IMR-90 (cell line): ENCODE data around the gene CCDC88C. TPM values are rescaled to one million over a fixed set of nuclear protein-coding genes. Genes with fewer than 3 reads are reported as not detected.

Experiments used
- ATAC-seq: fragments of 200-7000 bp; cut with Tn5 transposase; 2 replicates; pipeline ENCODE4 v1.9.1; 2020; ENCODE audit warnings: low read depth, mild to moderate bottlenecking, moderate library complexity
- BruUV-seq: library from RNA; stranded (reverse); fragments of 400-500 nt; replicated peaks from 2 replicates; lab custom pipeline; 2021; lab: Mats Ljungman, UMichigan
- CTCF ChIA-PET: fragments of 300-600 bp; formaldehyde crosslinking; extraction: SDS; loops from one replicate; lab custom pipeline; 2021; ENCODE audit warnings: antibody characterized with exemption; lab: Yijun Ruan, JAX
- POLR2A ChIA-PET: fragments of 300-600 bp; sonication (Branson Sonifier 250); formaldehyde crosslinking; loops from one replicate; lab custom pipeline; 2022; ENCODE audit warnings: antibody characterized with exemption; ENCODE audit not compliant: unreplicated experiment; lab: Charles Lee
- DNase-seq: peaks from one replicate; pipeline ENCODE4 v3.0.0; 2013
- H2AFZ ChIP-seq: replicated peaks from 2 replicates; pipeline ENCODE3; 2013; ENCODE audit warnings: low read length, mild to moderate bottlenecking; ENCODE audit not compliant: poor library complexity
- H2AK5ac ChIP-seq: 2 replicates; pipeline ENCODE4 v1.6.1; 2013; ENCODE audit warnings: low read depth, low read length, inconsistent platforms
- H2AK9ac ChIP-seq: replicated peaks from 2 replicates; pipeline ENCODE3; 2013; ENCODE audit warnings: mild to moderate bottlenecking, low read depth, low read length, moderate library complexity; ENCODE audit not compliant: poor library complexity
- H2BK120ac ChIP-seq: 2 replicates; pipeline ENCODE4 v1.6.1; 2013; ENCODE audit warnings: low read depth, low read length, inconsistent platforms
- H2BK15ac ChIP-seq: 3 replicates; pipeline ENCODE4 v1.6.1; 2013; ENCODE audit warnings: low read depth, low read length, inconsistent platforms
- H2BK20ac ChIP-seq: 2 replicates; pipeline ENCODE4 v1.6.1; 2013; ENCODE audit warnings: low read depth, mild to moderate bottlenecking, inconsistent platforms, low read length, moderate library complexity
- H2BK5ac ChIP-seq: 2 replicates; pipeline ENCODE4 v1.6.1; 2013; ENCODE audit warnings: mild to moderate bottlenecking, low read depth, low read length, inconsistent platforms; ENCODE audit not compliant: poor library complexity, severe bottlenecking
- H3K14ac ChIP-seq: replicated peaks from 2 replicates; pipeline ENCODE4 v1.6.1; 2013; ENCODE audit warnings: low read depth, low read length, inconsistent platforms
- H3K18ac ChIP-seq: 2 replicates; pipeline ENCODE4 v1.6.1; 2013; ENCODE audit warnings: low read depth, low read length, control low read depth
- H3K23ac ChIP-seq: 2 replicates; pipeline ENCODE4 v1.6.1; 2013; ENCODE audit warnings: low read depth, low read length, inconsistent platforms
- H3K27ac ChIP-seq: 2 replicates; pipeline ENCODE4 v1.5.1; 2013; ENCODE audit warnings: mild to moderate bottlenecking, control low read depth, low read length; ENCODE audit not compliant: insufficient read depth
- H3K27me3 ChIP-seq: 2 replicates; pipeline ENCODE4 v1.6.1; 2013; ENCODE audit warnings: low read length; ENCODE audit not compliant: control insufficient read depth, insufficient read depth
- H3K36me3 ChIP-seq: 2 replicates; pipeline ENCODE4 v1.6.1; 2013; ENCODE audit warnings: low read length, mixed read lengths; ENCODE audit not compliant: control insufficient read depth, insufficient read depth
- H3K4ac ChIP-seq: 2 replicates; pipeline ENCODE4 v1.6.1; 2013; ENCODE audit warnings: low read depth, low read length, inconsistent platforms
- H3K4me1 ChIP-seq: 2 replicates; pipeline ENCODE4 v1.6.1; 2013; ENCODE audit warnings: low read length, mixed read lengths; ENCODE audit not compliant: control insufficient read depth, insufficient read depth
- H3K4me2 ChIP-seq: 2 replicates; pipeline ENCODE4 v1.6.1; 2013; ENCODE audit warnings: low read depth, mild to moderate bottlenecking, control low read depth, low read length, moderate library complexity
- H3K4me3 ChIP-seq: 2 replicates; pipeline ENCODE4 v1.5.1; 2013; ENCODE audit warnings: low read depth, mild to moderate bottlenecking, control low read depth, low read length, moderate library complexity; ENCODE audit not compliant: insufficient read depth
- H3K56ac ChIP-seq: 2 replicates; pipeline ENCODE4 v1.6.1; 2013; ENCODE audit warnings: low read length, inconsistent platforms; ENCODE audit not compliant: insufficient read depth; ENCODE audit errors: extremely low read depth
- H3K79me1 ChIP-seq, 2 experiments: 2 replicates each; pipeline ENCODE4 v1.6.1; 2013; ENCODE audit warnings: low read length in 2 of 2, inconsistent platforms in 1 of 2, low read depth in 1 of 2
- H3K9ac ChIP-seq: 2 replicates; pipeline ENCODE4 v1.6.1; 2013; ENCODE audit warnings: low read depth, low read length, control low read depth
- H3K9me1 ChIP-seq: 2 replicates; pipeline ENCODE4 v1.6.1; 2013; ENCODE audit warnings: low read length, inconsistent platforms; ENCODE audit not compliant: insufficient read depth
- H3K9me3 ChIP-seq: 2 replicates; pipeline ENCODE4 v1.6.1; 2013; ENCODE audit warnings: low read length; ENCODE audit not compliant: control insufficient read depth, insufficient read depth
- H4K20me1 ChIP-seq: 2 replicates; pipeline ENCODE4 v1.6.1; 2013; ENCODE audit warnings: low read length, inconsistent platforms; ENCODE audit not compliant: insufficient read depth
- H4K5ac ChIP-seq: 2 replicates; pipeline ENCODE4 v1.6.1; 2013; ENCODE audit warnings: mild to moderate bottlenecking, low read depth, low read length, control low read depth
- H4K8ac ChIP-seq, 2 experiments: 2 replicates each; pipeline ENCODE4 v1.6.1; 2013; ENCODE audit warnings: low read depth in 2 of 2, low read length in 2 of 2, control low read depth in 1 of 2, inconsistent platforms in 1 of 2
- H4K91ac ChIP-seq: 2 replicates; pipeline ENCODE4 v1.6.1; 2013; ENCODE audit warnings: low read depth, low read length, inconsistent platforms; ENCODE audit not compliant: insufficient read depth
- CHD1 ChIP-seq: IDR thresholded peaks from 2 replicates; pipeline ENCODE4 v1.6.1; 2012; ENCODE audit warnings: low read depth, low read length, improper control_type of control experiment
- MAFK ChIP-seq: IDR thresholded peaks from 2 replicates; pipeline ENCODE4 v1.6.1; 2012; ENCODE audit warnings: low read depth, low read length, improper control_type of control experiment
- NFE2L2 ChIP-seq: fragments of 150-350 bp; IDR thresholded peaks from 2 replicates; pipeline ENCODE4 v1.6.1; 2016; ENCODE audit warnings: low read depth, mild to moderate bottlenecking, low read length
- WGBS, 2 experiments: methylation state at CpG; one replicate each; pipeline versions ENCODE4 v1.1.5 to v1.1.7; 2013; ENCODE audit warnings: missing lambda C conversion rate in 2 of 2; ENCODE audit not compliant: insufficient read length in 1 of 2; ENCODE audit errors: extremely low coverage in 2 of 2; 5-methylcytosine and 5-hydroxymethylcytosine counted together
- dilution Hi-C: fragments of 300-500 bp; cut with HindIII; formaldehyde crosslinking; loops from one replicate; pipeline ENCODE4 v1.14.3; 2018; ENCODE audit warnings: low sequenced_read_pairs; ENCODE audit not compliant: unreplicated experiment
- in situ Hi-C: fragments of 300-500 bp; cut with MboI; formaldehyde crosslinking; loops from 3 replicates; pipeline ENCODE4 v1.14.3; 2019; ENCODE audit warnings: low sequenced_read_pairs, inconsistent platforms, mixed read lengths
- intact Hi-C: fragments of 100-400 bp; cut with micrococcal nuclease; formaldehyde crosslinking; loops from 2 replicates; pipeline ENCODE4 v1.10.0; 2022
- polyA plus RNA-seq, 3 experiments: library from polyadenylated mRNA; depleted of rRNA; stranded (reverse); fragments of >200 nt; gene quantifications; 2 replicates each; pipeline ENCODE4 v1.2.3, GENCODE V29; 2012; ENCODE audit warnings: low replicate concordance in 1 of 3
- total RNA-seq: library from RNA; depleted of rRNA; stranded (reverse); fragments of >200 nt; gene quantifications from 2 replicates; pipeline ENCODE4 v1.2.3, GENCODE V29; 2012
- TF ChIP-seq, protein P1 (sequence below): conservative IDR thresholded peaks from 2 replicates; pipeline ENCODE4 v1.5.1; 2012; ENCODE audit warnings: mild to moderate bottlenecking, low read depth, low read length, improper control_type of control experiment

Gene CCDC88C
- total and polyA plus RNA-seq, 2 of the 4 experiments (the other 2 are of a cell fraction): 0.17 to 0.18 TPM

DNA sequence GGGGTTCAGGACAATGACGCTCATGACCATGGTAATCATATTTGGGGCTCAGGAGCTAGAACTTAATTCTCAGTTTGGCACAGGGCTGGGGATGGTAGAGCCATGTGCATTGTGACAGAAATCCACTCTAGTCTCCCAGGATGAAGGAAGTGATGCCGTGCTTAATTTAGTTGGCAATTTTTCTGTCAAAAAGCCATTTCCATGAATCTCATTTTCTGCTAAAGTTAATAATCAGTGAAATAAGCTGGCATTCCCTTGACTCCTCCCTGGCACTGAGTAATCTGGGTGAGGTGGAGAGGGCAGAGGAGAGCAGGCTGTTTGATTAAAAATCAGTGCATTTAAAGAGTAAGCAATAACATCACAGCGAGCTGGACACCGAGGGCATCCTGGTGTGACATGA, 128.2 kb downstream of the CCDC88C start:
- H4K20me1 ChIP-seq: no peaks in the 10 kb centered on the region
- BruUV-seq: no TSS peak
- no peak overlapping the region for H2AFZ ChIP-seq
- no peak overlapping the region for H2BK5ac ChIP-seq
- H3K9me1 ChIP-seq: no peaks in the 10 kb centered on the region
- no peak overlapping the region for H3K4ac ChIP-seq
- H3K9me3 ChIP-seq: no peaks in the 10 kb centered on the region
- ChIA-PET CTCF (interaction anchor here (1.2 kb wide), 1 partner anchor 112 kb away, joined by 7 read pairs; no protein-coding TSS in a partner anchor), POLR2A (no interaction called here)
- H3K18ac ChIP-seq: no peak overlapping the region
- intact Hi-C loops (loop anchor here (5.0 kb wide), 1 partner anchor 232 kb away; no protein-coding TSS in a partner anchor), in situ Hi-C loops (loop anchor here (5.0 kb wide), 1 partner anchor 387 kb away; no protein-coding TSS in a partner anchor), dilution Hi-C loops (no loop called here)
- H4K8ac ChIP-seq: no peak overlapping the region
- H3K4me1 ChIP-seq: no peaks in the 10 kb centered on the region
- H3K9ac ChIP-seq: no peak overlapping the region
- 90% methylated on average over 2 of the region's 4 CpGs; no CpG with 5 or more reads in 1 of the 2 experiments for WGBS, 2 experiments
- no peak overlapping the region for H2BK120ac ChIP-seq
- H3K36me3 ChIP-seq: no peaks in the 10 kb centered on the region
- no peak overlapping the region for H3K56ac ChIP-seq
- no peaks in the 10 kb centered on the region for H3K79me1 ChIP-seq
- no peak overlapping the region for H3K27ac ChIP-seq
- ATAC-seq (no peak), DNase-seq (no peak)
- no peak overlapping the region for H3K14ac ChIP-seq
- peaks cover 2% of the 10 kb centered on the region; the same call in 1 of the 2 replicates for H3K27me3 ChIP-seq
- H2AK9ac ChIP-seq: no peak overlapping the region
- no peak overlapping the region for H3K23ac ChIP-seq
- no peak overlapping the region for H3K4me2 ChIP-seq
- no peak overlapping the region for H2BK20ac ChIP-seq
- H4K5ac ChIP-seq: no peak overlapping the region
- H2BK15ac ChIP-seq: no peak overlapping the region
- H2AK5ac ChIP-seq: no peak overlapping the region
- H3K4me3 ChIP-seq: no peak overlapping the region
- TF ChIP-seq, protein P1, sequence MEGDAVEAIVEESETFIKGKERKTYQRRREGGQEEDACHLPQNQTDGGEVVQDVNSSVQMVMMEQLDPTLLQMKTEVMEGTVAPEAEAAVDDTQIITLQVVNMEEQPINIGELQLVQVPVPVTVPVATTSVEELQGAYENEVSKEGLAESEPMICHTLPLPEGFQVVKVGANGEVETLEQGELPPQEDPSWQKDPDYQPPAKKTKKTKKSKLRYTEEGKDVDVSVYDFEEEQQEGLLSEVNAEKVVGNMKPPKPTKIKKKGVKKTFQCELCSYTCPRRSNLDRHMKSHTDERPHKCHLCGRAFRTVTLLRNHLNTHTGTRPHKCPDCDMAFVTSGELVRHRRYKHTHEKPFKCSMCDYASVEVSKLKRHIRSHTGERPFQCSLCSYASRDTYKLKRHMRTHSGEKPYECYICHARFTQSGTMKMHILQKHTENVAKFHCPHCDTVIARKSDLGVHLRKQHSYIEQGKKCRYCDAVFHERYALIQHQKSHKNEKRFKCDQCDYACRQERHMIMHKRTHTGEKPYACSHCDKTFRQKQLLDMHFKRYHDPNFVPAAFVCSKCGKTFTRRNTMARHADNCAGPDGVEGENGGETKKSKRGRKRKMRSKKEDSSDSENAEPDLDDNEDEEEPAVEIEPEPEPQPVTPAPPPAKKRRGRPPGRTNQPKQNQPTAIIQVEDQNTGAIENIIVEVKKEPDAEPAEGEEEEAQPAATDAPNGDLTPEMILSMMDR: no peak
- TF ChIP-seq CHD1: no peak
- TF ChIP-seq NFE2L2: no peak
- TF ChIP-seq MAFK: no peak
- no peak overlapping the region for H4K91ac ChIP-seq
